Caco-2 (cell line): ENCODE data around the gene KBTBD8. TPM values are rescaled to one million over a fixed set of nuclear protein-coding genes. Genes with fewer than 3 reads are reported as not detected.

ENCODE experiments used
- BruUV-seq: library from RNA; stranded (reverse); fragments of 400-500 nt; replicated peaks from 2 replicates; lab custom pipeline; 2021; lab: Mats Ljungman, UMichigan
- CTCF ChIA-PET: fragments of 300-600 bp; sonication (Branson Sonifier 250); formaldehyde crosslinking; loops from one replicate; lab custom pipeline; 2022; ENCODE audit warnings: antibody characterized with exemption; lab: Charles Lee
- POLR2A ChIA-PET: fragments of 300-600 bp; sonication (Branson Sonifier 250); formaldehyde crosslinking; loops from one replicate; lab custom pipeline; 2022; ENCODE audit warnings: antibody characterized with exemption; lab: Charles Lee
- DNase-seq, 2 experiments: peaks; one replicate each; pipeline versions ENCODE4 v3.0.0 to v3.0.0-alpha.2; 2020 to 2022
- H3K27me3 ChIP-seq: replicated peaks from 2 replicates; pipeline ENCODE4 v1.6.0; 2011; ENCODE audit warnings: low read length; ENCODE audit not compliant: control insufficient read depth, insufficient read depth
- H3K36me3 ChIP-seq: 2 replicates; pipeline ENCODE4 v1.5.1; 2011; ENCODE audit warnings: low read length; ENCODE audit not compliant: control insufficient read depth, insufficient read depth
- H3K4me1 ChIP-seq: fragments of 250-450 bp; sonication (Bioruptor Pico); 2 replicates; pipeline ENCODE4 v1.5.1; 2020; ENCODE audit warnings: mild to moderate bottlenecking
- H3K4me3 ChIP-seq: 2 replicates; pipeline ENCODE4 v1.5.1; 2011; ENCODE audit warnings: low read depth, mild to moderate bottlenecking, control low read depth, low read length
- H3K9me3 ChIP-seq: fragments of 250-450 bp; sonication (Bioruptor Pico); 2 replicates; pipeline ENCODE4 v1.5.1; 2020; ENCODE audit warnings: mild to moderate bottlenecking, moderate library complexity
- H3K27ac Mint-ChIP-seq: one replicate; pipeline ENCODE4 v1.8.0; 2022; ENCODE audit warnings: mixed read lengths; ENCODE audit not compliant: unreplicated experiment
- H3K27me3 Mint-ChIP-seq: one replicate; pipeline ENCODE4 v1.8.0; 2022; ENCODE audit warnings: mixed read lengths; ENCODE audit not compliant: insufficient read depth, unreplicated experiment
- H3K36me3 Mint-ChIP-seq: one replicate; pipeline ENCODE4 v1.8.0; 2022; ENCODE audit warnings: mild to moderate bottlenecking, mixed read lengths; ENCODE audit not compliant: insufficient read depth, unreplicated experiment
- H3K4me1 Mint-ChIP-seq: one replicate; pipeline ENCODE4 v1.8.0; 2022; ENCODE audit warnings: low read depth, mixed read lengths; ENCODE audit not compliant: unreplicated experiment
- H3K4me3 Mint-ChIP-seq: one replicate; pipeline ENCODE4 v1.8.0; 2022; ENCODE audit warnings: mild to moderate bottlenecking, moderate library complexity, mixed read lengths; ENCODE audit not compliant: unreplicated experiment
- H3K9me3 Mint-ChIP-seq: one replicate; pipeline ENCODE4 v1.8.0; 2022; ENCODE audit warnings: mixed read lengths; ENCODE audit not compliant: unreplicated experiment
- intact Hi-C: fragments of 100-400 bp; cut with micrococcal nuclease; formaldehyde crosslinking; loops from one replicate; pipeline ENCODE4 v1.10.0; 2022; ENCODE audit not compliant: unreplicated experiment
- total RNA-seq: library from RNA; stranded (reverse); gene quantifications from 2 replicates; pipeline ENCODE4 v1.2.3, GENCODE V29; 2022
- TF ChIP-seq, protein P1 (sequence below), 2 experiments: fragments of 200-600 bp in 1 of 2; IDR thresholded peaks; 1 replicate in 1 of 2; 2 replicates in 1 of 2; pipeline versions ENCODE4 v1.5.1 to v1.8.0; 2011 to 2022; ENCODE audit warnings: antibody characterized with exemption in 1 of 2, control low read depth in 1 of 2, inconsistent platforms in 1 of 2, low read depth in 1 of 2, low read length in 1 of 2, mild to moderate bottlenecking in 1 of 2, moderate library complexity in 1 of 2; ENCODE audit not compliant: insufficient read depth in 1 of 2, severe bottlenecking in 1 of 2, unreplicated experiment in 1 of 2

The KBTBD8 gene
- total RNA-seq, 1 experiment from 2014 or later, result 6.8 TPM

DNA sequence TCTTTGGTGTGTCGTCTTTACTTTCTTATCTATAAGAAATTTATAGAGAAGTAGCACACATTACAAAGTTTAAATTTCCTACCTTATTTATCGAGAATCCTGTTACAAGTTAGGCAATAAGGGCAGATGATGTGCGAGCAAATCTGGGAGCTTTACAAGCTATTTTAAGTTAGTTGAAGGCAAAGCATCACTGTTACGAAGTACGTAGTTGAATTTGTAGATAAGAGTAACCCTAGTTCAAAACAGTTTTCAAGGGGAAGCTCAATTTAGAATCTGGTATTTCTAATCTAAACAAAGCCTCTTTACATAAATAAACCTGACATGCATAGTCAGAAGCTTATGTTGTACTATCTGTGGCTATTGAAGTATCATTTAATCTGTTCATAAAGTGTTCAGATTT is 8.4 kb downstream of the KBTBD8 start:
- intact Hi-C loops, result no loop called here
- ChIA-PET POLR2A (no interaction called here), CTCF (no interaction called here)
- Mint-ChIP-seq H3K36me3 (no peaks in the 10 kb centered on the region), H3K27me3 (no peaks in the 10 kb centered on the region), H3K4me3 (no peak overlapping the region), H3K4me1 (peaks cover 2% of the 10 kb centered on the region), H3K27ac (no peak overlapping the region), H3K9me3 (no peaks in the 10 kb centered on the region)
- no peaks in the 10 kb centered on the region for H3K4me1 ChIP-seq
- H3K27me3 ChIP-seq, result no peaks in the 10 kb centered on the region
- DNase-seq, result no peak
- H3K36me3 ChIP-seq, result no peaks in the 10 kb centered on the region
- no peak overlapping the region for H3K4me3 ChIP-seq
- TF ChIP-seq, protein P1, sequence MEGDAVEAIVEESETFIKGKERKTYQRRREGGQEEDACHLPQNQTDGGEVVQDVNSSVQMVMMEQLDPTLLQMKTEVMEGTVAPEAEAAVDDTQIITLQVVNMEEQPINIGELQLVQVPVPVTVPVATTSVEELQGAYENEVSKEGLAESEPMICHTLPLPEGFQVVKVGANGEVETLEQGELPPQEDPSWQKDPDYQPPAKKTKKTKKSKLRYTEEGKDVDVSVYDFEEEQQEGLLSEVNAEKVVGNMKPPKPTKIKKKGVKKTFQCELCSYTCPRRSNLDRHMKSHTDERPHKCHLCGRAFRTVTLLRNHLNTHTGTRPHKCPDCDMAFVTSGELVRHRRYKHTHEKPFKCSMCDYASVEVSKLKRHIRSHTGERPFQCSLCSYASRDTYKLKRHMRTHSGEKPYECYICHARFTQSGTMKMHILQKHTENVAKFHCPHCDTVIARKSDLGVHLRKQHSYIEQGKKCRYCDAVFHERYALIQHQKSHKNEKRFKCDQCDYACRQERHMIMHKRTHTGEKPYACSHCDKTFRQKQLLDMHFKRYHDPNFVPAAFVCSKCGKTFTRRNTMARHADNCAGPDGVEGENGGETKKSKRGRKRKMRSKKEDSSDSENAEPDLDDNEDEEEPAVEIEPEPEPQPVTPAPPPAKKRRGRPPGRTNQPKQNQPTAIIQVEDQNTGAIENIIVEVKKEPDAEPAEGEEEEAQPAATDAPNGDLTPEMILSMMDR (IDR thresholded peaks at IDR 0.05; ENCODE audit: insufficient read depth in 1 of 2, low read depth in 1 of 2, low read length in 1 of 2, severe bottlenecking in 1 of 2, unreplicated experiment in 1 of 2), result no peak
- BruUV-seq, result no TSS peak
- H3K9me3 ChIP-seq, result no peaks in the 10 kb centered on the region

DNA sequence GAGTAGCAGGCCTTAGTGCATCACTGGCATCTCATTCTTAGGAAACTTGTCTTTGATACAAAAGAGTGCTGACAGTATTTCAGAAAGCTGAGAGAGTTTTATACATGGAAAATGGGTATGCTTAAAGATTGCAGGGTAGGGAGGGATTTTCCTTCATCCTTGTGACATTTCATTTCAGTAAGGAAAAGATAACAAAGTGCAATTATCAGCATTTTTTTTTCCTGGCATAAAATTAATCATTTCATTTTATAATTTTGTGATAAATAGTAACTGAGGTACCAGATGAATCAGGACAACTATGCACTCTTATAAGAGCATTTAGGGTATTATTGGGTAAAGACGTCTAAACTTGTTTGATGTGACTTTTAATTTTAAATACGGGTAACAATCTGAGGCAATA is 10.3 kb downstream of the KBTBD8 start:
- H3K4me1 ChIP-seq, result no peaks in the 10 kb centered on the region
- no peak overlapping the region for H3K4me3 ChIP-seq
- no peaks in the 10 kb centered on the region for H3K36me3 ChIP-seq
- H3K27me3 ChIP-seq, result no peaks in the 10 kb centered on the region
- H3K9me3 ChIP-seq, result no peaks in the 10 kb centered on the region
- H3K4me3 Mint-ChIP-seq, result no peak overlapping the region
- no peaks in the 10 kb centered on the region for H3K27me3 Mint-ChIP-seq
- H3K27ac Mint-ChIP-seq, result no peak overlapping the region
- TF ChIP-seq, protein P1 (IDR thresholded peaks at IDR 0.05; ENCODE audit: insufficient read depth in 1 of 2, low read depth in 1 of 2, low read length in 1 of 2, severe bottlenecking in 1 of 2, unreplicated experiment in 1 of 2), result no peak
- H3K36me3 Mint-ChIP-seq, result no peaks in the 10 kb centered on the region
- BruUV-seq, result no TSS peak
- H3K9me3 Mint-ChIP-seq, result no peaks in the 10 kb centered on the region
- ChIA-PET CTCF (no interaction called here), POLR2A (no interaction called here)
- H3K4me1 Mint-ChIP-seq, result peaks cover 10% of the 10 kb centered on the region
- no peak for DNase-seq
- intact Hi-C loops, result no loop called here

DNA sequence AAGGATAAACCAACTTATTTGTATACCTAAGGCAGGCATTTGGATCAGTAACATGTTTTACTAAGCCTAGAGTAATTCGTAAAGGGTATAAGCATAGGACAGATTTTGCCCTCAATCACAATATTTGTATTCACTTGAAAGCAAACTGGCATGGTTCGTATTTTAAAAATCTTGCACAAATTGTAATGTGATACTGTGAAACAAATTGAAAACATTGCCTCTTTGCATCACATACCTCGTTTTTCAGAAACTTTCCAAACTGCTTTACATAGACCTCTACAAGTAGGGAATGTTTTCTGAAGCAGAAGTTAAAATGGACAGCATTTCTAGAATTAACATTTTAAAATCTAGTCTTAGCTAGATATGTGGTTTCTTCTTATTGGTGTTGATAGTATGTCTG is 11.6 kb downstream of the KBTBD8 start:
- DNase-seq, result no peak
- Mint-ChIP-seq H3K4me3 (no peak overlapping the region), H3K27me3 (no peaks in the 10 kb centered on the region), H3K27ac (no peak overlapping the region), H3K4me1 (peaks cover 10% of the 10 kb centered on the region), H3K9me3 (no peaks in the 10 kb centered on the region), H3K36me3 (no peaks in the 10 kb centered on the region)
- TF ChIP-seq, protein P1 (IDR thresholded peaks at IDR 0.05; ENCODE audit: insufficient read depth in 1 of 2, low read depth in 1 of 2, low read length in 1 of 2, severe bottlenecking in 1 of 2, unreplicated experiment in 1 of 2), result no peak
- Histone ChIP-seq H3K27me3 (no peaks in the 10 kb centered on the region), H3K36me3 (no peaks in the 10 kb centered on the region), H3K4me1 (no peaks in the 10 kb centered on the region), H3K4me3 (no peak overlapping the region), H3K9me3 (no peaks in the 10 kb centered on the region)
- POLR2A ChIA-PET, result interaction anchor here (0.7 kb wide), 1 partner anchor 1087 kb away, joined by 3 read pairs; no protein-coding TSS in a partner anchor
- CTCF ChIA-PET, result no interaction called here
- no TSS peak for BruUV-seq
- intact Hi-C loops, result no loop called here
